Lung (tissue), 12 donors: ENCODE measurements around the gene ACSL1. TPM values are rescaled to one million over a fixed set of nuclear protein-coding genes. Genes with fewer than 3 reads are reported as not detected.
"Not testable (repeated sequence)": the region's sequence is repeated elsewhere in the genome, so short reads cannot be mapped to it uniquely, and the experiment has no call there.

ENCODE experiments used
- ATAC-seq: fragments of 200-7000 bp; cut with Tn5 transposase; one replicate; pipeline ENCODE4 v1.9.1; 2020; ENCODE audit warnings: moderate number of reproducible peaks; ENCODE audit not compliant: insufficient read depth, low FRiP score
- DNase-seq, 3 donors: peaks; one replicate each; pipeline ENCODE4 v3.0.0-alpha.2; 2013 to 2017
- H3K27ac ChIP-seq, 2 donors: one replicate each; pipeline ENCODE4 v1.5.1; 2013; ENCODE audit warnings: mild to moderate bottlenecking in 2 of 2, moderate library complexity in 2 of 2, control low read depth in 1 of 2, inconsistent platforms in 1 of 2, low read depth in 1 of 2, low read length in 1 of 2
- H3K27me3 ChIP-seq, 3 donors: one replicate each; pipeline ENCODE4 v1.5.1; 2013; ENCODE audit warnings: low read length in 2 of 3; ENCODE audit not compliant: control insufficient read depth in 3 of 3, insufficient read depth in 3 of 3
- H3K36me3 ChIP-seq, 4 donors: one replicate each; pipeline ENCODE4 v1.5.1; 2013; ENCODE audit warnings: low read length in 4 of 4, mild to moderate bottlenecking in 1 of 4, moderate library complexity in 1 of 4; ENCODE audit not compliant: control insufficient read depth in 4 of 4, insufficient read depth in 4 of 4
- H3K4me1 ChIP-seq, 5 donors: one replicate each; pipeline ENCODE4 v1.5.1; 2013; ENCODE audit warnings: low read length in 5 of 5, mild to moderate bottlenecking in 2 of 5, moderate library complexity in 1 of 5; ENCODE audit not compliant: control insufficient read depth in 5 of 5, insufficient read depth in 5 of 5
- H3K4me3 ChIP-seq: one replicate; pipeline ENCODE4 v1.5.1; 2013; ENCODE audit warnings: mild to moderate bottlenecking, control low read depth, moderate library complexity
- H3K9ac ChIP-seq, 2 donors: one replicate each; pipeline ENCODE4 v1.5.1; 2013; ENCODE audit warnings: low read length in 2 of 2, control low read depth in 1 of 2; ENCODE audit not compliant: insufficient read depth in 1 of 2
- H3K9me3 ChIP-seq, 4 donors: one replicate each; pipeline ENCODE4 v1.5.1; 2013; ENCODE audit warnings: low read length in 3 of 4, mild to moderate bottlenecking in 1 of 4, moderate library complexity in 1 of 4; ENCODE audit not compliant: control insufficient read depth in 4 of 4, insufficient read depth in 3 of 4
- CTCF ChIP-seq: IDR thresholded peaks from 2 replicates; pipeline ENCODE4 v1.5.1; 2012; ENCODE audit warnings: mild to moderate bottlenecking; ENCODE audit errors: control extremely low read depth, extremely low read depth
- WGBS, 2 donors: extraction: QIAGEN DNeasy Blood & Tissue Kit; methylation state at CpG; one replicate each; pipeline ENCODE4 v1.1.7; 2013; 5-methylcytosine and 5-hydroxymethylcytosine counted together
- polyA plus RNA-seq, 2 donors: library from polyadenylated mRNA; stranded (reverse); fragments of 200-250 nt; gene quantifications; one replicate each; pipeline ENCODE4 v1.2.1, GENCODE V29; 2013
- total RNA-seq, 2 donors: library from RNA; depleted of rRNA in 1 of 2; stranded (reverse); fragments of >200 nt in 1 of 2; gene quantifications; one replicate each; pipeline ENCODE4 v1.2.1, GENCODE V29; 2014 to 2021
- donor health status: control.
- donor health status: control.
- donor health status: Bipolar disorder and iron deficiency.
- donor health status: healthy.
- donor health status: DM: yes; HTN: yes; CAD: no.

The ACSL1 gene
- total and polyA plus RNA-seq, 4 donors = 89.5 to 731 (median 188) TPM

GRCh38 chr4:184782731-184783373 is 42.9 kb downstream of the ACSL1 start:
- 22 to 56% methylated on average over 17 of the region's 17 CpGs for WGBS, 2 donors

GRCh38 chr4:184779160-184779559 is 46.6 kb downstream of the ACSL1 start:
- not testable (repeated sequence) for ATAC-seq, H3K27me3 ChIP-seq, DNase-seq, H3K4me3 ChIP-seq, H3K4me1 ChIP-seq, H3K27ac ChIP-seq, H3K9ac ChIP-seq, H3K9me3 ChIP-seq
- 94 to 96% methylated on average over 4 of the region's 4 CpGs for WGBS, 2 donors
- H3K36me3 ChIP-seq = peaks cover 0 to 30% (median 9%) of the 10 kb centered on the region in 4 donors

More at GRCh38 chr4:184782731-184783373, 42.9 kb downstream of the ACSL1 start:
- Histone ChIP-seq H3K27ac (peak overlapping the region in 1 of 2 donors; percentile 8), H3K9me3 (no peaks in the 10 kb centered on the region), H3K27me3 (no peaks in the 10 kb centered on the region), H3K9ac (no peak overlapping the region), H3K4me1 (peaks cover 0 to 1% (median 0%) of the 10 kb centered on the region in 5 donors), H3K4me3 (no peak overlapping the region), H3K36me3 (peaks cover 0 to 34% (median 17%) of the 10 kb centered on the region in 4 donors)
- ATAC-seq = no peak
- no peak for TF ChIP-seq CTCF
- DNase-seq = no peak

GRCh38 chr4:184778325-184778724 is 47.4 kb downstream of the ACSL1 start:
- 82 to 85% methylated on average over 8 of the region's 8 CpGs for WGBS, 2 donors
- H3K9me3 ChIP-seq = peaks cover 0 to 2% (median 0%) of the 10 kb centered on the region in 4 donors
- ATAC-seq = no peak

More at GRCh38 chr4:184778325-184778724, 47.4 kb downstream of the ACSL1 start:
- H3K9ac ChIP-seq = no peak overlapping the region
- TF ChIP-seq CTCF = no peak
- peaks cover 0 to 28% (median 9%) of the 10 kb centered on the region in 4 donors for H3K36me3 ChIP-seq
- no peak overlapping the region for H3K27ac ChIP-seq
- H3K4me1 ChIP-seq = peaks cover 0 to 2% (median 0%) of the 10 kb centered on the region in 5 donors
- DNase-seq = no peak
- no peaks in the 10 kb centered on the region for H3K27me3 ChIP-seq
- H3K4me3 ChIP-seq = no peak overlapping the region
